Neutrophil (primary cell): ENCODE data around the gene BTNL9.

Experiments
- H3K27ac ChIP-seq: fragments of 200-600 bp; sonication (generic); 2 replicates; pipeline ENCODE4 v1.5.1; 2016; ENCODE audit warnings: mild to moderate bottlenecking, moderate library complexity
- H3K27me3 ChIP-seq: fragments of 200-600 bp; sonication (generic); 2 replicates; pipeline ENCODE4 v1.6.0; 2016; ENCODE audit warnings: mild to moderate bottlenecking
- H3K36me3 ChIP-seq: fragments of 200-600 bp; sonication (generic); 2 replicates; pipeline ENCODE4 v1.5.1; 2017
- H3K4me1 ChIP-seq, 2 experiments: fragments of 200-600 bp in 1 of 2; sonication (generic) in 1 of 2; 1 replicate in 1 of 2; 2 replicates in 1 of 2; pipeline versions ENCODE4 v1.5.1 to v1.6.1; 2013 to 2016; ENCODE audit warnings: low read depth in 1 of 2, low read length in 1 of 2, mild to moderate bottlenecking in 1 of 2, moderate library complexity in 1 of 2; ENCODE audit not compliant: control insufficient read depth in 1 of 2, insufficient read depth in 1 of 2
- H3K4me3 ChIP-seq, 2 experiments: fragments of 200-600 bp in 1 of 2; sonication (generic) in 1 of 2; 1 replicate in 1 of 2; 2 replicates in 1 of 2; pipeline ENCODE4 v1.5.1; 2013 to 2016; ENCODE audit warnings: low read depth in 1 of 2, low read length in 1 of 2, mild to moderate bottlenecking in 1 of 2, moderate library complexity in 1 of 2
- H3K9me3 ChIP-seq: fragments of 200-600 bp; sonication (generic); 2 replicates; pipeline ENCODE4 v1.5.1; 2016
- CTCF ChIP-seq: fragments of 200-600 bp; sonication (generic); IDR thresholded peaks from 2 replicates; pipeline ENCODE4 v1.5.1; 2016; ENCODE audit warnings: antibody characterized with exemption

BTNL9 gene

DNA sequence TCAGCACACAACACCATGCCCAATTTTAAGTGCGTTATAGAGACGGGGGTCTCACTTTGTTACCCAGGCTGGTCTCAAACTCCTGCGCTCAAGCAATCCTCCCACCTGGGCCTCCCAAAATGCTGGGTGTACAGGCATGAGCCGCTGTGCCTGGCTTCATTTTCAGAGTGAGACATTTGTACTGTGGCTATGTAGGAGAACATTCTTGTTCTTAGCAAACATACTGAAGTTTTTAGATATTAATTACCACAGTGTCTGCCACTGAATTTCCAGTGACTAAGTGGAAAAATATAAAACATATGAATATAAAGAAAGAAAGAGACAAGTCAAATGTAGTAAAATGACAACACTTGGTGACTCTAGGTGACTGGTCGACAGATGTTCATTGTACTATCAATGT, 20.9 kb downstream of the BTNL9 start:
- no peak overlapping the region for H3K27ac ChIP-seq
- no peaks in the 10 kb centered on the region for H3K36me3 ChIP-seq
- TF ChIP-seq CTCF, result no peak
- peaks cover 96% of the 10 kb centered on the region for H3K27me3 ChIP-seq
- no peak overlapping the region for H3K4me3 ChIP-seq
- no peaks in the 10 kb centered on the region for H3K9me3 ChIP-seq
- H3K4me1 ChIP-seq, result no peaks in the 10 kb centered on the region

- Histone ChIP-seq H3K27me3 (peaks cover 96% of the 10 kb centered on the region), H3K9me3 (no peaks in the 10 kb centered on the region), H3K4me1 (no peaks in the 10 kb centered on the region), H3K4me3 (no peak overlapping the region), H3K27ac (no peak overlapping the region), H3K36me3 (no peaks in the 10 kb centered on the region)
- TF ChIP-seq CTCF, result no peak
Observed at GRCh38 chr5:181061645-181062044, 21.6 kb downstream of the BTNL9 start.

GRCh38 chr5:181062631-181063030, 22.6 kb downstream of the BTNL9 start:
- no peak overlapping the region for H3K27ac ChIP-seq
- no peaks in the 10 kb centered on the region for H3K9me3 ChIP-seq
- no peaks in the 10 kb centered on the region for H3K36me3 ChIP-seq
- H3K4me3 ChIP-seq, result no peak overlapping the region
- TF ChIP-seq CTCF, result no peak
- peaks cover 96% of the 10 kb centered on the region for H3K27me3 ChIP-seq
- H3K4me1 ChIP-seq, result no peaks in the 10 kb centered on the region

DNA sequence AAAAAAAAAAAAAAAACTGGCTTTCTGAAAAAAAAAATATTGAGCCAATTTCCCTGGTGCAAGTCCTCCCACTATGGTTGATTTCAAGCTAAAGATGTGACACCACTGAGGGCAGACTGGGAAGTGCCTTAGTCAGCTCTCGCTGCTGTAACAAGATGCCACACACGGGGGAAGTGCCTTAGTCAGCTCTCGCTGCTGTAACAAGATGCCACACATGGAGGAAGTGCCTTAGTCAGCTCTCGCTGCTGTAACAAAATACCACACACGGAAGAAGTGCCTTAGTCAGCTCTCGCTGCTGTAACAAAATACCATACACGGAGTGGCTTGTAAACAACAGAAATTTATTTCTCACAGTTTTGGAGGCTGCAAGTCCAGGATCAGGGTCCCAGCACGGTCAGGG, 23.4 kb downstream of the BTNL9 start:
- H3K27ac ChIP-seq, result no peak overlapping the region
- no peaks in the 10 kb centered on the region for H3K9me3 ChIP-seq
- H3K27me3 ChIP-seq, result peaks cover 96% of the 10 kb centered on the region
- H3K4me3 ChIP-seq, result no peak overlapping the region
- no peaks in the 10 kb centered on the region for H3K36me3 ChIP-seq
- no peak for TF ChIP-seq CTCF
- no peaks in the 10 kb centered on the region for H3K4me1 ChIP-seq

DNA sequence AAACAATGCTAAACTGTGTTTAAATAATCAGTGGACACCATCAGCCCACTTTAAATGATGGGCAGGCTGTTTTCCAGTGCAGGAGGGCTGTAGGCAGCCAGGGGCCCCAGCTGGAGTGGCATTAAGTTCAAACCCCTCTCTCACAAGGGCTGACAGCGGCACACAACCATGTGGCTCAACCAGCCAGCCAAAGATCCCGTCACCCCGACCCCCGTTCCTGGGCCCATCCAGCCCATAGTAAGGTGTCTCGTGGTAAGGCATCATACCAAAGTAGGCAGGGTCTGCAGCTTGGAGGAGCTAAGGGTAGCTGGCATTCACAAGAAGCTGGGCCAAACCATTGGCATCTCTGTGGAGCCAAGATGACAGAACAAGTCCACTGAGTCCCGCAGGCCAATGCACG, 24.9 kb downstream of the BTNL9 start:
- no peak for TF ChIP-seq CTCF
- no peaks in the 10 kb centered on the region for H3K36me3 ChIP-seq
- H3K9me3 ChIP-seq, result no peaks in the 10 kb centered on the region
- H3K27me3 ChIP-seq, result peaks cover 96% of the 10 kb centered on the region
- H3K4me3 ChIP-seq, result no peak overlapping the region
- no peaks in the 10 kb centered on the region for H3K4me1 ChIP-seq
- no peak overlapping the region for H3K27ac ChIP-seq
